Liver (tissue), 9 donors: ENCODE results near the gene ZNF592. TPM values are rescaled to one million over a fixed set of nuclear protein-coding genes. Genes with fewer than 3 reads are reported as not detected.

Source experiments
- DNase-seq: peaks from one replicate; pipeline ENCODE4 v3.0.0-alpha.2; 2017; ENCODE audit warnings: low spot score
- H3K27ac ChIP-seq, 2 donors: one replicate each; pipeline ENCODE4 v1.7.0; 2013; ENCODE audit warnings: inconsistent platforms in 2 of 2, low read length in 2 of 2, control low read depth in 1 of 2, low read depth in 1 of 2, mild to moderate bottlenecking in 1 of 2
- H3K27me3 ChIP-seq, 4 donors: one replicate each; pipeline versions ENCODE4 v1.6.1 to v1.7.0; 2013; ENCODE audit warnings: low read length in 3 of 4, inconsistent platforms in 1 of 4, mild to moderate bottlenecking in 1 of 4, moderate library complexity in 1 of 4; ENCODE audit not compliant: control insufficient read depth in 4 of 4, insufficient read depth in 4 of 4
- H3K36me3 ChIP-seq, 4 donors: one replicate each; pipeline versions ENCODE4 v1.6.1 to v1.7.0; 2013; ENCODE audit warnings: low read length in 3 of 4, mild to moderate bottlenecking in 3 of 4, low read depth in 1 of 4, moderate library complexity in 1 of 4; ENCODE audit not compliant: control insufficient read depth in 4 of 4, insufficient read depth in 3 of 4
- H3K4me1 ChIP-seq, 4 donors: one replicate each; pipeline versions ENCODE4 v1.6.1 to v1.7.0; 2013; ENCODE audit warnings: low read length in 3 of 4, mild to moderate bottlenecking in 3 of 4, moderate library complexity in 1 of 4; ENCODE audit not compliant: control insufficient read depth in 4 of 4, insufficient read depth in 4 of 4
- H3K4me3 ChIP-seq, 3 donors: one replicate each; pipeline versions ENCODE4 v1.6.1 to v1.7.0; 2013; ENCODE audit warnings: low read length in 3 of 3, control low read depth in 1 of 3, low read depth in 1 of 3, mild to moderate bottlenecking in 1 of 3
- H3K9ac ChIP-seq, 2 donors: one replicate each; pipeline ENCODE4 v1.7.0; 2013; ENCODE audit warnings: low read length in 2 of 2, mild to moderate bottlenecking in 2 of 2, moderate library complexity in 2 of 2, control low read depth in 1 of 2, low read depth in 1 of 2
- H3K9me3 ChIP-seq, 4 donors: one replicate each; pipeline versions ENCODE4 v1.6.1 to v1.7.0; 2013; ENCODE audit warnings: low read length in 3 of 4; ENCODE audit not compliant: control insufficient read depth in 4 of 4
- ATF3 ChIP-seq: IDR thresholded peaks from 2 replicates; pipeline ENCODE4 v1.6.1; 2016; ENCODE audit warnings: antibody characterized with exemption
- CTCF ChIP-seq: fragments of 150-350 bp; IDR thresholded peaks from 2 replicates; pipeline ENCODE4 v1.5.1; 2017; ENCODE audit warnings: improper control_type of control experiment, low read depth, low read length; ENCODE audit not compliant: missing input control
- EGR1 ChIP-seq, 2 donors: IDR thresholded peaks; 2 replicates each; pipeline ENCODE4 v1.6.1; 2016 to 2018; ENCODE audit warnings: antibody characterized with exemption in 2 of 2, low read depth in 2 of 2
- FOXA1 ChIP-seq: IDR thresholded peaks from 2 replicates; pipeline ENCODE4 v1.6.1; 2016; ENCODE audit warnings: antibody characterized with exemption
- FOXA2 ChIP-seq: IDR thresholded peaks from 2 replicates; pipeline ENCODE4 v1.6.1; 2016; ENCODE audit warnings: antibody characterized with exemption
- HNF4A ChIP-seq, 2 donors: conservative IDR thresholded peaks; 2 replicates each; pipeline ENCODE4 v1.6.1; 2016; ENCODE audit warnings: antibody characterized with exemption in 2 of 2, mild to moderate bottlenecking in 2 of 2
- HNF4G ChIP-seq: IDR thresholded peaks from 2 replicates; pipeline ENCODE4 v1.6.1; 2016; ENCODE audit warnings: antibody characterized with exemption
- MAX ChIP-seq: IDR thresholded peaks from 2 replicates; pipeline ENCODE4 v1.6.1; 2016; ENCODE audit warnings: antibody characterized with exemption
- NR2F2 ChIP-seq: IDR thresholded peaks from 2 replicates; pipeline ENCODE4 v1.6.1; 2016; ENCODE audit warnings: antibody characterized with exemption
- RAD21 ChIP-seq, 2 donors: IDR thresholded peaks; 2 replicates each; pipeline ENCODE4 v1.6.1; 2016; ENCODE audit warnings: antibody characterized with exemption in 2 of 2, mild to moderate bottlenecking in 2 of 2
- REST ChIP-seq: IDR thresholded peaks from 2 replicates; pipeline ENCODE4 v1.6.1; 2016; ENCODE audit warnings: antibody characterized with exemption, mild to moderate bottlenecking
- RXRA ChIP-seq, 2 donors: IDR thresholded peaks; 2 replicates each; pipeline ENCODE4 v1.6.1; 2017 to 2018; ENCODE audit warnings: antibody characterized with exemption in 2 of 2, mild to moderate bottlenecking in 1 of 2
- SP1 ChIP-seq: IDR thresholded peaks from 2 replicates; pipeline ENCODE4 v1.6.1; 2018; ENCODE audit warnings: antibody characterized with exemption, mild to moderate bottlenecking
- TAF1 ChIP-seq: conservative IDR thresholded peaks from 2 replicates; pipeline ENCODE4 v1.6.1; 2016; ENCODE audit warnings: antibody characterized with exemption, mild to moderate bottlenecking
- YY1 ChIP-seq: IDR thresholded peaks from 2 replicates; pipeline ENCODE4 v1.6.1; 2016; ENCODE audit warnings: antibody characterized with exemption, mild to moderate bottlenecking
- ZBTB33 ChIP-seq: IDR thresholded peaks from 2 replicates; pipeline ENCODE4 v1.6.1; 2016; ENCODE audit warnings: antibody characterized with exemption
- WGBS: extraction: QIAGEN DNeasy Blood & Tissue Kit; methylation state at CpG from one replicate; pipeline ENCODE4 v1.1.7; 2013; 5-methylcytosine and 5-hydroxymethylcytosine counted together
- polyA plus RNA-seq, 2 donors: library from polyadenylated mRNA; stranded (reverse) in 1 of 2; unstranded in 1 of 2; fragments of 200-250 nt in 1 of 2; fragments of >200 nt in 1 of 2; fragmentation: Nextera tagmentation in 1 of 2; extraction: Ambion mirVana in 1 of 2; gene quantifications; one replicate each; pipeline versions ENCODE4 v1.2.1 to v1.2.3, GENCODE V29; 2013 to 2015
- total RNA-seq, 2 donors: library from RNA; depleted of rRNA; stranded (reverse); fragments of >200 nt; gene quantifications; one replicate each; pipeline ENCODE4 v1.2.3, GENCODE V29; 2014
- donor health status: healthy.
- donor health status: healthy.
- donor health status: healthy.
- donor health status: healthy.
- donor health status: healthy.

ZNF592 gene
- total and polyA plus RNA-seq, 4 donors, result 4.4 to 10.6 (median 7.5) TPM

GRCh38 chr15:84703808-84704207 is 44.6 kb upstream of the ZNF592 start:
- peaks cover 5 to 15% (median 10%) of the 10 kb centered on the region in 4 donors for H3K4me1 ChIP-seq
- no peak overlapping the region for H3K4me3 ChIP-seq
- H3K9ac ChIP-seq, result no peak overlapping the region
- no peak for TF ChIP-seq FOXA1
- peak in 1 of 2 donors; percentile 33 for TF ChIP-seq HNF4A (conservative IDR thresholded peaks at IDR 0.05)
- H3K27me3 ChIP-seq, result no peaks in the 10 kb centered on the region
- no peaks in the 10 kb centered on the region for H3K9me3 ChIP-seq
- peaks cover 0 to 2% (median 0%) of the 10 kb centered on the region in 4 donors for H3K36me3 ChIP-seq
- WGBS, result 67% methylated on average over 5 of the region's 5 CpGs
- DNase-seq, result no peak
- H3K27ac ChIP-seq, result peak overlapping the region; percentile 10 to 46

- DNase-seq, result no peak
- peak overlapping the region in 1 of 3 donors; percentile 81 for H3K4me3 ChIP-seq
- peaks cover 0 to 3% (median 0%) of the 10 kb centered on the region in 4 donors for H3K36me3 ChIP-seq
- H3K4me1 ChIP-seq, result peaks cover 0 to 20% (median 15%) of the 10 kb centered on the region in 4 donors
- TF ChIP-seq SP1, result no peak
- TF ChIP-seq RAD21 (IDR thresholded peaks at IDR 0.05), result no peak
- no peak for TF ChIP-seq ATF3
- H3K27me3 ChIP-seq, result no peaks in the 10 kb centered on the region
- H3K9ac ChIP-seq, result peak overlapping the region in 1 of 2 donors; percentile 74
- no peaks in the 10 kb centered on the region for H3K9me3 ChIP-seq
- H3K27ac ChIP-seq, result no peak overlapping the region
- 77% methylated on average over 5 of the region's 5 CpGs for WGBS
Observed at GRCh38 chr15:84714372-84714771, 34.0 kb upstream of the ZNF592 start.

- H3K9ac ChIP-seq, result peak overlapping the region; percentile 74 to 76
- WGBS, result 54% methylated on average over 3 of the region's 3 CpGs
- peak overlapping the region; percentile 81 to 98 (median 95) for H3K4me3 ChIP-seq
- peaks cover 0 to 20% (median 15%) of the 10 kb centered on the region in 4 donors for H3K4me1 ChIP-seq
- H3K36me3 ChIP-seq, result peaks cover 0 to 3% (median 0%) of the 10 kb centered on the region in 4 donors
- H3K27ac ChIP-seq, result peak overlapping the region in 1 of 2 donors; percentile 89
- no peaks in the 10 kb centered on the region for H3K27me3 ChIP-seq
- H3K9me3 ChIP-seq, result no peaks in the 10 kb centered on the region
- TF ChIP-seq REST, result no peak
- TF ChIP-seq ZBTB33, result no peak
- TF ChIP-seq FOXA2, result no peak
- TF ChIP-seq FOXA1, result no peak
- no peak for TF ChIP-seq TAF1
- no peak for TF ChIP-seq RXRA (IDR thresholded peaks at IDR 0.05)
- no peak for TF ChIP-seq HNF4A (conservative IDR thresholded peaks at IDR 0.05)
- no peak for TF ChIP-seq ATF3
- no peak for TF ChIP-seq HNF4G
- TF ChIP-seq EGR1 (IDR thresholded peaks at IDR 0.05; ENCODE audit: low read depth in 2 of 2), result no peak
- no peak for TF ChIP-seq SP1
- no peak for TF ChIP-seq NR2F2
- TF ChIP-seq RAD21 (IDR thresholded peaks at IDR 0.05), result no peak
- no peak for TF ChIP-seq CTCF
- TF ChIP-seq YY1, result no peak
- TF ChIP-seq MAX, result no peak
- no peak for DNase-seq
Observed at GRCh38 chr15:84714821-84715220, 33.6 kb upstream of the ZNF592 start.
